Activated CD8-positive, alpha-beta memory T cell treated with anti-CD3 and anti-CD28 coated beads, Interleukin-2, amount 50 U/mL, for 24 hours (primary cell): ENCODE data around the gene STYXL2.

Experiments
- DNase-seq: peaks from one replicate; pipeline ENCODE4 v3.0.0-alpha.2; 2020; ENCODE audit errors: extremely low read depth

Gene STYXL2

GRCh38 chr1:167093846-167094516 lies at the start of gene STYXL2:
STYXL2 (plus strand) TSS chr1:167094075; CDS start chr1:167094850, 775 bp downstream.
- DNase-seq, result no peak

- DNase-seq, result no peak
Observed at GRCh38 chr1:167051907-167052306, 42.0 kb upstream of the STYXL2 start.

- no peak for DNase-seq
Observed at GRCh38 chr1:167052389-167052788, 41.5 kb upstream of the STYXL2 start.

DNA sequence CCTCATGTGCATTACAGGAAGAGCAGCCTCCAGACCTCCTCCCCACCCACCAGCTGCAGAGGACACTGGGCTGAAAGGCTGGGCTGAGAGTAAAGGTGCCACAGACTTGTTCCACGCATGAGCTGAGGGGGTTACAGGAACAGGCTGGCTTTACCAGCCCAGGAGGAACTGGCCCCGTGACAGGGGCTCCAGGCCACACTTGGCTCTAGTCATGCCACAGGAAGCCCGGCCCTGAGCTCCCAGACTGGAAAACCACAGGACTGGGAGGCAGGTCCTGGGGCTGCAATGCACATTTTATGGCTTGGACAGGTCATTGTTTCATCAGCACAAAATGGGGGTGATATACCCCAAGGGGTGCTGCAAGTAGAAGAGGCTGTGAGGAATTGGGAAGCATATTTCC lies 39.3 kb upstream of the STYXL2 start:
- DNase-seq, result no peak

- no peak for DNase-seq
Observed at GRCh38 chr1:167054946-167055630, 38.8 kb upstream of the STYXL2 start.

- DNase-seq, result no peak
Observed at GRCh38 chr1:167056529-167057231, 37.2 kb upstream of the STYXL2 start.

GRCh38 chr1:167057241-167057688 lies 36.6 kb upstream of the STYXL2 start:
- no peak for DNase-seq

DNA sequence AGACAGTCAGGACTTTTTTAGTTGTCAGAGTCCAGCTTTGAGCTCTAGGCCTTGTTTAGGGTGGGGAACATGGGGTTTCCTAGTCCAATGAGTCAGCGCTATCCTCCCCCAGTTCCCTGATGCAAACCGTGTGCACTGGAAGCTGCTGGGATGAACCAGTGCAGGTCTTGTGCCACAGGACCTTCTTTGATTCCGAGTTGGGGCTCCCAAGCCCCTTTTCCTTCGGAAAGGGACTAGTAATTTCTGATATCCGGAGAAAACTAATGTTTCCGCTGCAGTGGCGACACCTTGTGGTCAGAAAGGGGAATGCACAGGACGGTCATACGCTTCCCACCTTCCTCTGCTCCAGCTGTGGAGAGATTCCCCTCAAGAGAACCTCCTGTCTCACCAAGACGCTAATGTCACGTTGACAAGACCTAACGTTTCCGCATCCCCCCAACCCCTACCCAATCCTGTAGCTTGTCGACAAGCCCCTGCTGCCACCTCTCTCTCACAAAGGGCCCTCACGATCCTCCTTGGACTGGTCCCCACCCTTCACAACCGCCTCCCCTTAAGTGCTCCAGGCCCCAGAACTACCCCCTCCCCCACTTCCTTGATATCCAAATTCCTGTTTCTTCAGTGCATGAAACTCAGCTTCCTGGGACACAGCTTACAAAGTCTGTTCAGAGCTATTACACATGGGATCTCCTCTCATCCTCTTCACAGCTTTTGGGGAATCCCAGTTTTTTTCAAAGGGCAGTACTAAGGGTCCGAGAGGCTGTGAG lies 34.6 kb upstream of the STYXL2 start:
- DNase-seq, result peak; percentile 29

GRCh38 chr1:167059809-167060107 lies 34.1 kb upstream of the STYXL2 start:
- DNase-seq, result no peak

DNA sequence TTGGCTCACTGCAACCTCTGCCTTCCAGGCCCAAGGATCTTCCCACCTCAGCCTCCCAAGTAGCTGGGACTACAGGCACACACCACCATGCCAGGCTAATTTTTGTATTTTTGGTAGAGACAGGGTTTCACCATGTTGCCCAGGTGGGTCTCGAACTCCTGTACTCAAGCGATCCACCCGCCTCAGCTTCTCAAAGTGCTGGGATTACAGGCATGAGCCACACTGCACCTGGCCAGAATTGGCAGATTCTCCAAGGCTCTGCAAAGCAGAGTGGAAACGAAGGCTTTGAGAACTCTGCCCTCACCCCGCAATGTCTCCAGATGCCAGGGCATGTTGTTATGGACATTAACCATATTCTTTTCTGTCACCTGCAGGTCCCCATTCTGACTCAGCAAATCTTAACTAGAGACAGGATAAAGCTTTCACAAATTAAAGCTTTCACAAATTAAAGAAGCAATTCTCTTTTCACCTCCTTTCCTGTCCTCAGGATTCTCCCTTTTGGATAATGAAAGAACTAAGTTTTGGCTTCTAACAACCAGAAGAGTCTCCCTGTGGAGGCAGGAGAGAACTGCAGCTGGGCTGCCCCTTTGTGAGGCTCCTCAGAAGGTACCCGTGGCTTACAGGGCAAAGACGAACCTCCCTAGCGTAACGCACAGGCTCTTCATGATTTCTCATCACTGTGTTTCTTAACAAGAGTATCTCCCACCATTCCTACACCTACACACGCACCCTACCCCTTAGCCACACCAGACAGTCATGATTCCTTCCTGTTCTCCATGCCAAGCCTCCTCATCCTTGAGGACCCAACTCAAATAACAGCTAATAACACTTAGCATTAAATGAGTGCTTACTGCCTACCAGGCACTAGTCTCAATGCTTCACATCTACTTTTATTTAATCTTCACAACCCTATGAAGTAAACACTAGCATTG lies 33.5 kb upstream of the STYXL2 start:
- no peak for DNase-seq

GRCh38 chr1:167061073-167061464 lies 32.8 kb upstream of the STYXL2 start:
- no peak for DNase-seq

DNA sequence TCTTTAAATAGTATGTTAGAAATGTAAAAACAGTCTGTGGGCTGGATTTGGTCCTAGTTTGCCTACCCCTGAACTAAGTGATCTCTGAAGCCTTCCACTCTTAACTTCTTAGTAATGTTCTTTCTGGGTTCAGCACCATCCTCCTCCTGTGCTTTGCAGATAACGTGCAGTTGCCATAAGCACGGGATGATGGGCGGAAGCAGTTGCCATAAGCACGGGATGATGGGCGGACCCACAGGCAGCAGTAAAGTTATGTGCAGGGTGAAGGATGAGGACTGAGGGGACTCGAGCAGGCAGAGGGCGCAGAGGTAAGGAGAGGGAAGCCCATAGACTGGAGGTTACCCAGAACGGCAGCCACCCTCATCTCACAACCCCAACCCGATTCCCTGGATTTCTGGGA lies 29.3 kb upstream of the STYXL2 start:
- DNase-seq, result no peak

GRCh38 chr1:167065471-167065870 lies 28.4 kb upstream of the STYXL2 start:
- no peak for DNase-seq

GRCh38 chr1:167066333-167067122 lies 27.3 kb upstream of the STYXL2 start:
- DNase-seq, result peak; percentile 56

GRCh38 chr1:167067904-167068303 lies 26.0 kb upstream of the STYXL2 start:
- no peak for DNase-seq

DNA sequence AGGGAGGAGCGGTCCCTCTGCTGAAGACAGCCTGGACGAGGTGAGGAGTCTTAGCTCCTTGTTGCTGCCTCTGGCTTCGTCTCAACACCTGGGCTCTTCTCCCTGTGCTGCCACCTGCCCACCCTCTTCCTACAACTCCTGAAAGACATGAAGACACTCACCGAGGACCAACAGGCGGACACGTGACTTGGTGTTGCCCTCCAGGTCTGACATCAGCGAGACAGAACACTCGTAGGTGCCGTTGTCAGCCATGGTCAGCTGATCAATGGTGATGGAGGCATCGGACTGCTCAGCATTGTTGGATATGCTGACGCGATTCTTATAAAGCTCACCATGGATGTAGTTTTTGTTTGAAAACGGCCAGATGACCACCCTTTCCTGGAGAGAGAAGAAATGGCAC lies 25.1 kb upstream of the STYXL2 start:
- no peak for DNase-seq

DNA sequence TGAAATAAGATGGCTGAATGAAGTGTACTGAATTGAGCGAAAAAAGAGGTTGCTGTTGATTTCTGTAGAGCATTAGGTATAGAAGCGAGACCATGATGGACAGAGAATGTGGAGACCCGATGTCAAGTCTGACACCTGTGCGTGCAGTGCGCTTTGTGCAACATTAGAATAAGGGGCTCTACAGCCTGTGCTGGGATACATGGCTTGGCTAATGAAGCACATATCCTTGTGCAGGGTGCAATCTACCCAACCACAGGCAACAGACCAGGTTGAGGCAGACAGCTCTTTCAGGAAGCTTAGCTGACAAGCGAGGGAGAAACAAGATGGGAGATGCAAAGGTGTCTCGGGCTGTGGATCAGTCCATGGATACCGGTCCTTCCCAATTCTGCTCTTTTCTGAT lies 22.6 kb upstream of the STYXL2 start:
- no peak for DNase-seq

- no peak for DNase-seq
Observed at GRCh38 chr1:167076136-167076710, 17.7 kb upstream of the STYXL2 start.

GRCh38 chr1:167077128-167077867 lies 16.6 kb upstream of the STYXL2 start:
- DNase-seq, result no peak
